ENCODE measurements around the gene PPP1R26. TPM values are rescaled to one million over a fixed set of nuclear protein-coding genes. Genes with fewer than 3 reads are reported as not detected.

PPP1R26 gene
- total RNA-seq, 1 donor from 2014 or later, result 1.1 TPM

- intact Hi-C loops (cut with micrococcal nuclease), result no loop called here
Measured at GRCh38 chr9:135463140-135463539, 16.4 kb upstream of the PPP1R26 start.

DNA sequence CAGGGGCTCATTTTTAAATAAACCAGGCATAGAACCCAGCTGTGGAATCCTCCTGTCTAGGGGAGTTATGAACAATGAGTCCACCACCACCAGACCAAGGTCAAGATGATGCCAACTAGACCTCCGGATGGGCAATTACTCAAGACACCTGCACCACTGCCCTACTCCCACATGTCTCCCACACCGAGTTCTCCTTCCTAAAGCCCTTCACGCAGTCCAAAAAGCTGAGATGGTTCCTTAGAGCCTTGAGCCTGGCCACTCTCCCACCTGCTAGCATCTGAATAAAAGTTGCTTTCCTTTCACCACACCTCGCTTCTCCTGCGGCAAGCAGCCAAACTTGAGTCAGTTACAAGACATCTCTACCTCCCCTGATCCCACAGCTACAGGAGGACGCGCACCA, 15.4 kb upstream of the PPP1R26 start:
- intact Hi-C loops (cut with micrococcal nuclease), result no loop called here

GRCh38 chr9:135468854-135469521, 10.6 kb upstream of the PPP1R26 start:
- intact Hi-C loops (cut with micrococcal nuclease), result no loop called here

GRCh38 chr9:135471791-135472640, 7.6 kb upstream of the PPP1R26 start:
- intact Hi-C loops (cut with micrococcal nuclease), result no loop called here

- intact Hi-C loops (cut with micrococcal nuclease), result no loop called here
Measured at GRCh38 chr9:135473972-135474543, 5.5 kb upstream of the PPP1R26 start.

DNA sequence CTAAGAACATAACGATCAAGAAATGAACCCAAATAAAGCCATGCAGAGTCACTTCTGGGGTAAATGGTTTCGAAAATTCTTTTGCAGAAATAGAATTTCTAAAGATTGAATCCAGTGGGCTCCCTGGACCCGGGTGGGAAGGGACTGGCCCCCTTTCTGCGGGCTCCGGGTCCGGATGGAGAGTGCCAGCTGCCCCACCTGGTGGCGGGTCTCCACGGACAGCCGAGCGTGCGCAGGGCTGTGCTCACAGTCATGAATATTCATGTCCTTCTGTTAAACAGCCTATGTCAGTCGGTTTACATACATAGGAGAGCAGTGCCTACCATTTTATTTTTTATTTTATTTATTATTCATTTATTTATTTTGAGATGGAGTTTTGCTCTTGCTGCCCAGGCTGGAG, 4.7 kb upstream of the PPP1R26 start:
- intact Hi-C loops (cut with micrococcal nuclease), result no loop called here

DNA sequence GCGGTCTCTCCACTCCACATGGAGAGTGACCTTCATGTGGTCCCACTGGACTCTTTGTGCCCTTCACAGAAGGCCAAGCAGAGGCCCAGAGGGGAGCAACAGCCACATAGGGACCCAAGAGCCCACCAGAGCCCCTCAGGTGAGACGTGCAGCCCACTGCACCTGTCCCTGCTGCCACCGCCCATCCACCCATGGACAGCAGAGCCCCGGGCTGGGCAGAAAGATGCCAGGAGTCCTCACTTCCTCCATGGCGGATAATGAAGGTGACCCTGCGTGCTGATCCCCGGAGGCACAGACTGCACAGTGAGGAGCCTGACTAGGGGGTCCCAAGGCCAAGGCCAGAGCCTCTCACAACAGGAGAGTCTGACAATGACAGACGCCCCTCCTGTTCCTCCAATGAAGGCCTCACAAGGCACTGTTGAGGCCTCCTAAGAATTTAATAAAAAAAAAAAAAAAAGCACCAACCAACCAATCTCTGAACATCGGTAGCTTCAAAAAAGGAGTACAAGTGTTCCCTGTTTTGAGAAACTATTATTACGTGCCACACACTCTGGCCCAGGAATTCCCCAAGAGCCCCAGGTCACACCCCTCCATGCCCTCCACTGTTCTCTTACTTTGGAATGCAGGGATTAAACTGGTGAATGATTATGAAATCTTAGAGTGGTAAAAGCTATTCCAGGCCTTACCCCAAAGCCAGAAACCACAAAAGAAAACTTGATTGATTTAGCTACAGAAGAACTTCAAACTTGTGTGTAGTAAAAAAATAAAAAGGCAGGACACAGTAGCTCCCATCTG, 2.8 kb upstream of the PPP1R26 start:
- intact Hi-C loops (cut with micrococcal nuclease), result no loop called here

GRCh38 chr9:135478191-135478590, 1.4 kb upstream of the PPP1R26 start:
- intact Hi-C loops (cut with micrococcal nuclease), result no loop called here

GRCh38 chr9:135478829-135479468, 633 bp upstream of the PPP1R26 start:
- intact Hi-C loops (cut with micrococcal nuclease), result no loop called here

DNA sequence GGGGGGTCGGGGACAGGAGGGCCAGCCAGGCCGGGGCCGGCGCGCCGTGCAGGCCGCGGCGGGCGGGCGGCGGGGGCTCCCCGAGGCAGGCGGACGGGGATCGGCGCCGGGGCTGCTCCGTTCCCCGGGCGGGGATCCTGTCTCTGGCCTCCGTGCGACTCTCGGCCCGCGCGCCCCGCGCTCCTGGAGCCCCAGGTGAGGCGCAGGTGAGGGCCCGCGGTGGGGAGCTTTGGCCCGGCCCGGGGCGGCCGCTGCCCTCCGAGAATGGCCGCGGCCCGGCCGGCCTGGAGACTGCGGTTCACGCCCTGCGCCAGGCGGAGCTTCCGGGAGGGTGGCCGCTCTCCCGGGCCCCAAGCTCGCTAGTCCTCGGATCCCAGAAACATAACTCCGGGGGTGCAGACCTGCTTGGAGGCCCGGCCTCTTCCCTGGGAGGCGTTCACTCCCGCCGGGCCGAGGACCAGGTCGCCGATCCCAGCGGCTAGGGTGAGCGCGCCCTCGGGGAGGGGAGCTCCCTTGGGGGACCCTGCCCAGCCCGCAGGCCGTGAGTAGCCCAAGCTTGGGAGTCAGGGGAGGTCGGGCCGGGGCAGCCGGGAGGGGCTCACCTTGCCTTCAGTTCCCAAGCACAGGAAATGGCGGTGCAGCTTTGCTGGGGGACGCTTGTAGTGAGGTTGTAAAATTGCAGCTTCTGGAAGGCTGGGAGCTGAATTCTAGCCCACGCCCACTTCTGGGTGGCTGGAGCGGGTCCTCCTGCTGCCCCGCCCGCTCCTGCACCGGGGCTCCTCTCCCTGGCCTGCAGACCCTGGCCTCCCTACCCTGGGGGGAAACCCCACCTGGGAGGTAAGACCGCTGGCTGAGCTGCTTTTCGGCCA, 723 bp downstream of the PPP1R26 start:
- intact Hi-C loops (cut with micrococcal nuclease), result no loop called here

DNA sequence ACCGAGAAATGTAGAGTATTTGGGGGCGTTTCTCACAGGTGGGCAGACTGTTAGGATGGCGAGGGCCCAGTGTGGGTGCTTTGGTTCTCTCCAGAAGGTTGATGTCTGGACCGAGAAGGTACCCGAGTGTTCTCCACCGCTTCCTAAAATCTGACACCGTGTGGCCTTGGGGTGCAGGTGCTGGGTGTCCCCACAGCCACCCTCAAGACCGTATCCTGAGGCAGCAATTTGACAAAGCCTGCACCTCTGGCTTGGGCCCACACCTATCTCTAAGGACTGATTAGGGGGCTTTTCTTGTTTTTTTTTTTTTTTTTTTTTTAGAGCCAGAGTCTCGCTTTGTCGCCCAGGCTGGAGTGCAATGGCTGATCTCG, 1.3 kb downstream of the PPP1R26 start:
- intact Hi-C loops (cut with micrococcal nuclease), result no loop called here

DNA sequence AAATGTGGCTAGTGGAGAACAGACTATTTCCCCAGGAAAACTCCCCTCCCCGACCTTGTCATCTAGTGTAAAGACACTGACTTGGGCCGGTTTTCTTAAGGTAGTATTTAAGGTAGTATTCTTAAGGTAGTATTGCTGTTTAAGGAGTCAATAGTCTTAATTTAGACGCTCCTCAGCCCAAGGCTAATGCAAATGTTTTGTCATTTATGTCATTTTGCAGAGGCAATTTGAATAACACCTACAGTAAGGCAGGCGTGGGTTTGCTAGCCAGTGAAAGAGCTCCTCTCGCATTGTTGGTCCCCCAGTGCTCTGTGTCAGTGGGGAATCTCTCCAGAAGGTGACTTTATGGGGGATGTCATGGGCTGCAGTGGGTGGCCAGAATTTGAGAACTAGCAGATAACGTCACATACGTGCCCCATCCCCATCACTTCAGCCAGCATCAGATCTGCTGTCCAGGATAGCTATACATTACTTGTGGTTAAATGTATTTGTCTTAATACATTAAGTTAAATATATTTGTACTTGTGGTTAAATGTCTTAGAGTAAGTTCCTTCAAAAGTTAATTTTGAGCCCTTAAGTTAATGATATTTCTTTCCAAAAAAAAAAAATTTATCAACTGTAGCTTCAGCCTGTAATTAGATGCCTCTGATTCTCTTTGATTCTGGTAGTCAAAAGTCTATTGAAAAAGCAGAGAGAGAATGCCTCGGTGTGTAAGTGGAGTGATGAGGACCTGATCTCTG, 2.6 kb downstream of the PPP1R26 start:
- intact Hi-C loops (cut with micrococcal nuclease), result no loop called here

DNA sequence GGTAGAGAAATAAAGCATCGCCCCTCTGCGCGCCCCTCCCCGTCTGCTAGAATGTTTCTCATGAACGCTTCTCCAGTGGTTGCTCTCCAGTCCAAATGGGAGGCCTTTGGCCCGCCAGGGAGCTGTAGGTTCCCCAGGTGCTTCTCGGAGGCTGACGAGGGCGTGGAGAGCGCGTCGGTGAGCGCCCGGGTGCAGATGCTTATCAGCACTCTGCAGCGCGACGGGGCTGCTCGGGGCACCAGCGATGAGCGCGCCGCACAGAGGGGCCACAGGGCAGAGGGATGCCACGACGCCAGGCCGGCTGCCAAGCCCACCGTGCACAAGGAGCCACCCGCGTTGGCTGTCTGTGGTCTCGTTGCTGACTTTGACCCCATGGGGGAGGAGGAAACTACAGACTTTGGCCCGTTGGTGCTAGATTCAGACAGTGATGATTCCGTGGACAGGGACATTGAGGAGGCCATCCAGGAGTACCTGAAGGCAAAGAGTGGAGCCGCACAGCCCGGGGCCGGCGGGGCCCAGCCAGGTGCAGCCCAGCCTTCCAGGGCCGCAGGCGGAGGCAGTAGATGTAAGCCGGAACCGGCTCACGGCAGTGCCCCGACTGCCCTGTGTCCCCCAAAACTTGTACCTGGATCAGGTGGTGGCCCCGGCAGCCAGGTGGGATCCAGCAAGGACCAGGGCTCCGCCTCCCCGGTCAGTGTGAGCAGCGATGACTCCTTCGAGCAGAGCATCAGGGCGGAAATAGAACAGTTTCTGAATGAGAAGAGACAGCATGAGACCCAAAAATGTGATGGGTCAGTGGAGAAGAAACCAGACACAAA, 5.1 kb downstream of the PPP1R26 start:
- intact Hi-C loops (cut with micrococcal nuclease), result no loop called here

- intact Hi-C loops (cut with micrococcal nuclease), result no loop called here
Measured at GRCh38 chr9:135485385-135485784, 5.8 kb downstream of the PPP1R26 start.

GRCh38 chr9:135485832-135486231, 6.2 kb downstream of the PPP1R26 start:
- intact Hi-C loops (cut with micrococcal nuclease), result no loop called here

DNA sequence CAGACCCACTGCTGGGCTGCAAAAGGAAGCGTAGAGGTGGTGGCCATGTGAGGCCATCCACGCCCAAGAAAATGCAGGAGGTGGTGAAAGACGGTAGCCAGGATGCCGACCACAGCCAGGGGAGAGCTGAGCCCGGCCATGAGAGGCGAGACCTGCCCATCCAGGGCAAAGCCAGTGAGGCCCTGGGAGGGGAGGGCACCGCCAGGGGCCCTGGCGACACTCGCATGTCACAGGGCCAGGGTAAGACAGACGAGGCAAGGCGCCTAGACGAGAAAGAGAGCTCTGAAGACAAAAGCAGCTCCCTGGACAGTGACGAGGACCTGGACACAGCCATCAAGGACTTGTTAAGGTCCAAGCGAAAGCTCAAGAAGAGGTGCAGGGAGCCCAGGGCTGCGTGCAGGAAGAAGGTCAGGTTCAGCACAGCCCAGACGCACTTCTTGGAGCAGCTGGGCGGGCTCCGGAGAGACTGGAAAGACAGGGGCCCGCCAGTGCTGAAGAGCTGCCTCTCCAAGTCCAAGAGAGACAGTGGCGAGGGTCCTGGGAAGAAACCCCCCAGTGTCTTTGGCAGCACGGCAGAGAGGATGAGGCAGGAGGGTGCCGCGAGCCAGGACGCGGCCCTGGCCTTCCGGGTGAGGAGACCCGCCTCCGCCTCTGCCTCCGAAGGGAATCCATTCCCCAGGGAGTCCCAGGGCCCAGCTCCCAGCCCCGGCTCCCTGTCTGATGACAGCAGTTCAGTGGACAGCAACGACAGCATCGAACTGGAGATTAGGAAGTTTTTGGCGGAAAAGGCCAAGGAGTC, 6.9 kb downstream of the PPP1R26 start:
- intact Hi-C loops (cut with micrococcal nuclease), result no loop called here

DNA sequence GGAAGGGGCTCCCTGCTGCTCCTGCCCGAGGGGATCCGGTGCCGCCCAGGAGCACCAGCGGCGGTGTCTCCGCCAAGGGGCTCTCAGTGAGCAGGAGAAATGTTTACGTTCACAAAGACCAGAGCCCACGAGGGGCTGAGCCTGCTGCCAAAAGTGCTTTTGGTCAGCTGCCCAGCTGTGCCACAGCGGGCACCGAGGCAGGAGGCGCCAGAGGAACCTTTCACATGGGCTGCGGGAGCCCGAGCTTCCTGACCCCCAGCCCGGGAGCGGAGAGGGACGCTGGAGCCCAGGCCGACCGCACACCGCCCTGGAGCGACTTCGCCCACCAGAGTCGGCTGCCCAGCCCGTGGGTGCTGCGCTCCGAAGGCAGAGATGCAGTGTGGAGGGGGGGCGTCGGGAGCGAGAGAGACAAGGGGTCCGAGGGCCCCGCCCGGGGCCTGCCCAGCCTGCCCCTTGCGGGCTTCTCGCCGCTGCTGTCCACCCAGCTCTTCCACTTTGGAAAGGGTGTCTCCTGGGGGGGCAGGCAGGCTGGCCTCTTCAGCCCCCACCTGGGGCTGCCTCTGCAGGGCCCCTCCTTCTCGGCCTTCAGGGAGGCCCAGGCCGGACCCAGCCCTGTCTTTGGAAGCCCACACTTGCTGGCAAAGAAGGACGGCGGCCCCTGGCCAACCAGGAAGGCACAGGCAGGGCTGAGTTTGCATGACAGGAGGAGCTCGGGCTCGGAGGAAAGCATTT, 7.9 kb downstream of the PPP1R26 start:
- intact Hi-C loops (cut with micrococcal nuclease), result no loop called here

Measured in T-helper 2 cell treated with Interferon-gamma antibody and Interleukin-4, amounts not matched to agents 100 ng/mL and 5 ng/mL, for 36 hours (primary cell).